Esophagus (tissue), 2 donors: ENCODE measurements around the gene DTL. TPM values are rescaled to one million over a fixed set of nuclear protein-coding genes. Genes with fewer than 3 reads are reported as not detected.

Source experiments
- H3K27ac ChIP-seq, 2 donors: one replicate each; pipeline ENCODE4 v1.5.1; 2013; ENCODE audit warnings: low read depth in 2 of 2, mild to moderate bottlenecking in 2 of 2, inconsistent platforms in 1 of 2, low read length in 1 of 2, moderate library complexity in 1 of 2
- H3K27me3 ChIP-seq, 2 donors: one replicate each; pipeline ENCODE4 v1.6.1; 2013; ENCODE audit warnings: low read length in 2 of 2, control low read depth in 1 of 2, mild to moderate bottlenecking in 1 of 2; ENCODE audit not compliant: insufficient read depth in 2 of 2, control insufficient read depth in 1 of 2
- H3K36me3 ChIP-seq, 2 donors: one replicate each; pipeline ENCODE4 v1.6.1; 2013; ENCODE audit warnings: low read length in 1 of 2; ENCODE audit not compliant: control insufficient read depth in 2 of 2, insufficient read depth in 2 of 2
- H3K4me1 ChIP-seq, 2 donors: one replicate each; pipeline ENCODE4 v1.6.1; 2013; ENCODE audit warnings: low read length in 1 of 2; ENCODE audit not compliant: control insufficient read depth in 2 of 2, insufficient read depth in 2 of 2
- H3K4me3 ChIP-seq, 2 donors: one replicate each; pipeline ENCODE4 v1.5.1; 2013; ENCODE audit warnings: low read length in 2 of 2, mild to moderate bottlenecking in 2 of 2, low read depth in 1 of 2, moderate library complexity in 1 of 2
- H3K9me3 ChIP-seq, 2 donors: one replicate each; pipeline ENCODE4 v1.6.1; 2013; ENCODE audit warnings: mild to moderate bottlenecking in 2 of 2, low read depth in 1 of 2, low read length in 1 of 2, moderate library complexity in 1 of 2; ENCODE audit not compliant: control insufficient read depth in 2 of 2, insufficient read depth in 1 of 2
- WGBS, 2 donors: extraction: QIAGEN DNeasy Blood & Tissue Kit; methylation state at CpG; one replicate each; pipeline ENCODE4 v1.1.7; 2013; 5-methylcytosine and 5-hydroxymethylcytosine counted together
- polyA plus RNA-seq, 2 donors: library from polyadenylated mRNA; stranded (reverse); fragments of 200-250 nt; gene quantifications; one replicate each; pipeline ENCODE4 v1.2.3, GENCODE V29; 2013
- donor health status: healthy with polysubstance abuse.
- donor health status: Bipolar disorder and iron deficiency.

The DTL gene
- polyA plus RNA-seq, 2 donors = 1.6 to 3.4 TPM

DNA sequence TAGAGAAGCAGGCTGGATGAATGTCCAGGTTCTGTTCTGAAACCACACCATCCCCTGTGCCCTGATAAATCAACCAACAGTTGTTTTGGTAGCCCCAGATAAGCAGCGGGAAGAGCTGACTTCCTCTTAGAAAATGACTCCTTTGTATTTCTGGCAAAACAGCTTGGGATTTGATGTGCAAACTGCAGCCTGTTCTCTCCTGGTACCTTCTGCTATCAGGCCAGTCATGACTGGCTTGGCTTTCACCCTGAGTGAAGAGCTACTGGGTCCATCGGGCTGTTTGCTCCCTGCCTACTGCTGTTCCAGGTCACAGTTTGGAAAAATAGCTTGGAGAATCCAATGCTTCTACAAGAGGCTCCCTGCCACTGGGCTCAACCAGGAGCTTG is 116.8 kb downstream of the DTL start:
- H3K27ac ChIP-seq = no peak overlapping the region
- no peaks in the 10 kb centered on the region for H3K9me3 ChIP-seq
- H3K4me3 ChIP-seq = no peak overlapping the region
- no peaks in the 10 kb centered on the region for H3K27me3 ChIP-seq
- WGBS, 2 donors = 47 to 58% methylated on average over 2 of the region's 2 CpGs
- no peaks in the 10 kb centered on the region for H3K36me3 ChIP-seq
- peaks cover 0 to 3% of the 10 kb centered on the region in 2 donors for H3K4me1 ChIP-seq

DNA sequence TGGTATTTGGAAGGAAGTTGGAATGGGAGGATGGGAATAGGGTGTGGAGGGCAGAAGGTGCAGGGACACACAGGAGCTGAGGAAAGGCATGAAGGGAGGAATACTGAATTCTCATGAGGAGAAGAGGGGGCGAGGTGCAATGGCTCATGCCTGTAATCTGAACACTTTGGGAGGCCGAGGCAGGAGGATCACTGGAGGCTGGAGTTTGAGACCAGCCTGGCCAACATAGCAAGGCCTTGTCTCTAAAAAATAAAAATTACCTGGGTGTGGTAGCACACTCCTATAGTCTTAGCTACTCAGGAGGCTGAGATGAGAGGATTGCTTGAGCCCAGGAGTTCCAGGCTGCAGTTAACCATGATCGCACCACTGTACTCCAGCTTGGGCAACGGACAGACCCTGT is 117.3 kb downstream of the DTL start:
- Histone ChIP-seq H3K27ac (no peak overlapping the region), H3K27me3 (no peaks in the 10 kb centered on the region), H3K9me3 (no peaks in the 10 kb centered on the region), H3K36me3 (no peaks in the 10 kb centered on the region), H3K4me3 (no peak overlapping the region), H3K4me1 (peaks cover 0 to 5% of the 10 kb centered on the region in 2 donors)
- WGBS, 2 donors = 96 to 99% methylated on average over 4 of the region's 4 CpGs

DNA sequence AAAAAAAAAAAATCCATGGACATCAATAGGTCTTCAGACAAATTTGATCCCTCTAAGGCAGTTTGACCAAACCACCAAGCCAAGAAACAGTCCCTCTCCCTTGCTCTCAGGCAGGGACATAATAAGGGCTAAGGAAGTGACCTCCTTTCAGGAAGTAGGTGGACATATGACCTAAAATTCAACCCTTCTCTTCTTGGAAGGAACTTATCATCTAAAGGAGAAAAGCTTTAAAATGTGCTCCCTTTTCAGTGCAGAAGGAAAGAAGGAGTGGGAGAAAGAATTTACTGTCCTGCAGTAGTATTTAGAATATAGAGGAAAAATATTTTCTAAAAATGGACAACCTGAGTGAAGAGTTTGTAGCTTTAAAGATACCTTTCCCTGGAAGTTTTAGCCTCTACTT is 118.1 kb downstream of the DTL start:
- H3K27me3 ChIP-seq = no peaks in the 10 kb centered on the region

More for the DNA sequence above, 118.1 kb downstream of the DTL start:
- H3K4me3 ChIP-seq = no peak overlapping the region
- H3K36me3 ChIP-seq = no peaks in the 10 kb centered on the region
- H3K9me3 ChIP-seq = no peaks in the 10 kb centered on the region
- H3K4me1 ChIP-seq = peaks cover 0 to 5% of the 10 kb centered on the region in 2 donors
- no peak overlapping the region for H3K27ac ChIP-seq

Other genes with a start within 250 kb of the DTL start
- gene LPGAT1, start 205.0 kb upstream of the DTL start, polyA plus RNA-seq = 1 to 10 TPM; 3.1 to 3.7 TPM
- 1 to 10 TPM; 5.9 to 8.1 TPM for gene INTS7, start 191 bp upstream of the DTL start, polyA plus RNA-seq
- 10 to 100 TPM; 29.0 to 37.3 TPM for gene PPP2R5A, start 249.7 kb downstream of the DTL start, polyA plus RNA-seq